ENCODE results near the gene NIT2.

DNA sequence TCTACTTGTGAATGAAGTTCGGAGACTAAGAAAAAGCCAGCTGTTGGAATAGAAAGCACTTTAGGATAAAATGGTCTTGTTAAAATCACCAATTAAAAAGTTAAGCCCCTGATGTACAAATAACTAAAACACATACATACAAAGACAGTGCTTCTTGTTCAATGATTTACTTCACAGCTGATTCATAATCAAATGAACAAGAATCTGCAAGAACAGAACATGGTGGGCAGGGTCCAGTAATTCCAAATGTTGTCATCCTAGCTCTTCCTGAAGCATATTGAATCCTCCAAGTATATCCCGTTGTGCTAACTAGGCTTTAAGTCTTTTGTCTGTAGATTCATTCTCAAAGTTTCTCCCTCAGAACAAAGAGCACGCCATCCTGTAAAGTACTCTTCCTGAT is 24.5 kb downstream of the NIT2 start:
- TF ChIP-seq, protein P1, sequence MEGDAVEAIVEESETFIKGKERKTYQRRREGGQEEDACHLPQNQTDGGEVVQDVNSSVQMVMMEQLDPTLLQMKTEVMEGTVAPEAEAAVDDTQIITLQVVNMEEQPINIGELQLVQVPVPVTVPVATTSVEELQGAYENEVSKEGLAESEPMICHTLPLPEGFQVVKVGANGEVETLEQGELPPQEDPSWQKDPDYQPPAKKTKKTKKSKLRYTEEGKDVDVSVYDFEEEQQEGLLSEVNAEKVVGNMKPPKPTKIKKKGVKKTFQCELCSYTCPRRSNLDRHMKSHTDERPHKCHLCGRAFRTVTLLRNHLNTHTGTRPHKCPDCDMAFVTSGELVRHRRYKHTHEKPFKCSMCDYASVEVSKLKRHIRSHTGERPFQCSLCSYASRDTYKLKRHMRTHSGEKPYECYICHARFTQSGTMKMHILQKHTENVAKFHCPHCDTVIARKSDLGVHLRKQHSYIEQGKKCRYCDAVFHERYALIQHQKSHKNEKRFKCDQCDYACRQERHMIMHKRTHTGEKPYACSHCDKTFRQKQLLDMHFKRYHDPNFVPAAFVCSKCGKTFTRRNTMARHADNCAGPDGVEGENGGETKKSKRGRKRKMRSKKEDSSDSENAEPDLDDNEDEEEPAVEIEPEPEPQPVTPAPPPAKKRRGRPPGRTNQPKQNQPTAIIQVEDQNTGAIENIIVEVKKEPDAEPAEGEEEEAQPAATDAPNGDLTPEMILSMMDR (IDR thresholded peaks at IDR 0.05; ENCODE audit: low read length): no peak
- no peak for TF ChIP-seq EZH2 (IDR thresholded peaks at IDR 0.05; ENCODE audit: borderline replicate concordance, low read length)

Data from OCI-LY1 (cell line).